Neural progenitor cell (in vitro differentiated cells): ENCODE measurements around the gene AKR7A2.

Experiments used
- EZH2 ChIP-seq: fragments of 200-600 bp; sonication (generic); IDR thresholded peaks from 2 replicates; pipeline ENCODE4 v1.6.1; 2017; ENCODE audit warnings: antibody characterized with exemption, mild to moderate bottlenecking, moderate library complexity
- TF ChIP-seq, protein P1 (sequence below): fragments of 200-600 bp; sonication (generic); IDR thresholded peaks from 2 replicates; pipeline ENCODE4 v1.5.1; 2017; ENCODE audit warnings: antibody characterized with exemption, mild to moderate bottlenecking

DNA sequence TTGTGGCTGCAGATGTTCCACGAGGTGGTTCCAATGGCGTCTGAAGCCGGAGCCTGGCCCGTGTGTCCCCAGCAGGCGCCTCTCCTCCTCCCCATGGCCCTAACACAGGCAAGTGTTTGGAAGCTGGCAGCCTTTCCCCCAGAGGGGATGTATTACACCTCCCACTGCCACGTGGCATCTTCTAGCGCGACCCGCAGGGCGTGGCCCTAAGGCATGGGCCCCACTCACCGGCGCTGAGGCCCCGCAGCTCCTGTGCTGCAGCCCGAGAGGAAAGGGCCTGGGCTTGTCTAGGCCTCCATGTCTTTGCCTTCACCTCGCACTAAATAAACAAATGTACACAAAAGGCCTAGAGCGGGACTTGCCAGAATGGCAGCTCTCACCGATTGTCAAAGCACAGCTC is 38.1 kb upstream of the AKR7A2 start:
- TF ChIP-seq EZH2, result no peak
- TF ChIP-seq, protein P1, sequence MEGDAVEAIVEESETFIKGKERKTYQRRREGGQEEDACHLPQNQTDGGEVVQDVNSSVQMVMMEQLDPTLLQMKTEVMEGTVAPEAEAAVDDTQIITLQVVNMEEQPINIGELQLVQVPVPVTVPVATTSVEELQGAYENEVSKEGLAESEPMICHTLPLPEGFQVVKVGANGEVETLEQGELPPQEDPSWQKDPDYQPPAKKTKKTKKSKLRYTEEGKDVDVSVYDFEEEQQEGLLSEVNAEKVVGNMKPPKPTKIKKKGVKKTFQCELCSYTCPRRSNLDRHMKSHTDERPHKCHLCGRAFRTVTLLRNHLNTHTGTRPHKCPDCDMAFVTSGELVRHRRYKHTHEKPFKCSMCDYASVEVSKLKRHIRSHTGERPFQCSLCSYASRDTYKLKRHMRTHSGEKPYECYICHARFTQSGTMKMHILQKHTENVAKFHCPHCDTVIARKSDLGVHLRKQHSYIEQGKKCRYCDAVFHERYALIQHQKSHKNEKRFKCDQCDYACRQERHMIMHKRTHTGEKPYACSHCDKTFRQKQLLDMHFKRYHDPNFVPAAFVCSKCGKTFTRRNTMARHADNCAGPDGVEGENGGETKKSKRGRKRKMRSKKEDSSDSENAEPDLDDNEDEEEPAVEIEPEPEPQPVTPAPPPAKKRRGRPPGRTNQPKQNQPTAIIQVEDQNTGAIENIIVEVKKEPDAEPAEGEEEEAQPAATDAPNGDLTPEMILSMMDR, result no peak
